GM23248 (cell line): ENCODE results near the gene OR4F15.
"Not testable (repeated sequence)": the region's sequence is repeated elsewhere in the genome, so short reads cannot be mapped to it uniquely, and the experiment has no call there.

Source experiments
- EZH2 ChIP-seq: fragments of 200-600 bp; sonication (generic); IDR thresholded peaks from 2 replicates; pipeline ENCODE4 v1.6.1; 2018; ENCODE audit warnings: antibody characterized with exemption, mild to moderate bottlenecking; ENCODE audit not compliant: insufficient read depth, poor library complexity, severe bottlenecking
- EZH2phosphoT487 ChIP-seq: fragments of 200-600 bp; sonication (generic); IDR thresholded peaks from 2 replicates; pipeline ENCODE4 v1.6.1; 2018; ENCODE audit warnings: antibody characterized with exemption, moderate library complexity, mild to moderate bottlenecking, low read depth; ENCODE audit not compliant: insufficient read depth

DNA sequence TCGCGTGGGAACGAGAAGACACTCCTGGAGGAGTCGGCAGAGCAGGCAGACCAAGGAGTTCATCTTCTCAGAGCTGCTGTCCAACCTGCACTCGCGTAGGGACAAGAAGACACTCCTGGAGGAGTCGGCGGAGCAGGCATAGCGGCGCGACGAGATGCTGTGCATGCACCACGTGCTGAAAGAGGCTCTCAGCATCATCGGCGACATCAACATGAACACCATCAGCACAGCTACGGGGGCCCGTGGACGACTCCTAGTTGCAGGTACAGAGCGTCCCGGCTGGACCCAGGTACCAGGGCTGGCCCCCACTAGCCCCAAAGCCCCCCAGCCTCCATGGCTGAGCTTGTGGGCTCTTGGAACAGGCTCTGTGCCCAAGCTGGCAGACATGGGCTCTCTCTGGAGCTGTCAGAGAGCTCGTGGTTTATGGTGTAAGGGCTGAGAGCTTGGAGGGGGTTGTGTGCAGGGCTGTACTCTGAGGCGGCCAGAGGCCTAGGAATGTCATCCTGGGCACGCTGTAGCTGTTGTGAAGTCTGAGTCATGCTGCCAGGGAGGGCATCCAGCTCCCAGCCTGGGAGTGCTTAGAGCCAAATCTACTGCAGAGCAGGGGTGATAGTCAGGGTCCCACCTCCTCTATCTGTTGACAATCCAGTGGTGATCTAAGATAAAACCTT lies 47.2 kb upstream of the OR4F15 start:
- not testable (repeated sequence) for TF ChIP-seq EZH2, EZH2phosphoT487
